GM13977 (cell line): ENCODE data around the gene AKAP17A.

ENCODE experiments used
- DNase-seq: peaks from one replicate; pipeline ENCODE4 v3.0.0; 2012; ENCODE audit warnings: low spot score
- CTCF ChIP-seq: IDR thresholded peaks from 2 replicates; pipeline ENCODE4 v1.5.1; 2012; ENCODE audit warnings: mild to moderate bottlenecking, control low read depth; ENCODE audit not compliant: insufficient read depth; ENCODE audit errors: extremely low read depth, missing control alignments
- in situ Hi-C: fragments of 300-500 bp; cut with MboI; formaldehyde crosslinking; loops from one replicate; pipeline ENCODE4 v1.12.0; 2022; ENCODE audit warnings: low sequenced_read_pairs, low pct_unique_long_range_greater_than_20kb, mixed read lengths, inconsistent platforms; ENCODE audit not compliant: unreplicated experiment

Gene AKAP17A

DNA sequence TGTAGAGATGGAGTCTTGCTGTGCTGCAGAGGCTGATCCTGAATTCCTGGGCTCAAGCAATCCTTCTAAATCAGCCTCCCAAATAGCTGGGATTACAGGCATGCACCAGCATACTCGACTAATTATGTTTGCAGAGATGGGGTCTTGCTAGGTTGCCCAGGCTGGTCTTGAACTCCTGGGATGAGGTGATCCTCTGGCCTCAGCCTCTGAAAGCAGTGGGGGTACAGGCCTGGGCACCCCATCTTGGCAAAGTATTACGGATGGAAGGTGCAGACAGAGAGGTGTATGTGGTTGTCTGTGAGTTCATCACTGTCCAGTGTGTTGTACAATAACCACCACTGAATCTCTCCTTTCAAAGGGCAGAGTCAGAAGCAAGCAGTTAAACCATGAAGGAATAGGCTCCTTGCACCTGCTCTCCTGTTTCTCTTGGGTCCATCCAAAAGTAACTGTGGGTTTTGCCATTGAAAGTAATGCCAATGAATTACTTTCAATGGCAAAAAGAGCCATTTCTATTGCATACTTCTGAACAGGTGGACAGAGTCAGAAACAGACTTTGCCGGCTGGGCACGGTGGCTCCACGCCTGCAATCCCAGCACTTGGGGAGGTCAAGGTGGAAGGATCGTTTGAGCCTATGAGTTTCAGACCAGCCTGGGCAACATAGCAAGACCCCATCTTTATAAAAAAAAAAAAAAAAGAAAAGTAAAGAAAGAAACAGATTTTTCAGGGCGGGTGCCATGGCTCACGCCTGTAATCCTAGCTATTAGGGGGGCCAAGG is 7.0 kb upstream of the AKAP17A start:
- no peak for TF ChIP-seq CTCF
- in situ Hi-C loops: no loop called here
- no peak for DNase-seq

- TF ChIP-seq CTCF: no peak
- in situ Hi-C loops: no loop called here
- peak; percentile 32 for DNase-seq
Measured at GRCh38 chrX:1587161-1587560, 4.2 kb upstream of the AKAP17A start.

DNA sequence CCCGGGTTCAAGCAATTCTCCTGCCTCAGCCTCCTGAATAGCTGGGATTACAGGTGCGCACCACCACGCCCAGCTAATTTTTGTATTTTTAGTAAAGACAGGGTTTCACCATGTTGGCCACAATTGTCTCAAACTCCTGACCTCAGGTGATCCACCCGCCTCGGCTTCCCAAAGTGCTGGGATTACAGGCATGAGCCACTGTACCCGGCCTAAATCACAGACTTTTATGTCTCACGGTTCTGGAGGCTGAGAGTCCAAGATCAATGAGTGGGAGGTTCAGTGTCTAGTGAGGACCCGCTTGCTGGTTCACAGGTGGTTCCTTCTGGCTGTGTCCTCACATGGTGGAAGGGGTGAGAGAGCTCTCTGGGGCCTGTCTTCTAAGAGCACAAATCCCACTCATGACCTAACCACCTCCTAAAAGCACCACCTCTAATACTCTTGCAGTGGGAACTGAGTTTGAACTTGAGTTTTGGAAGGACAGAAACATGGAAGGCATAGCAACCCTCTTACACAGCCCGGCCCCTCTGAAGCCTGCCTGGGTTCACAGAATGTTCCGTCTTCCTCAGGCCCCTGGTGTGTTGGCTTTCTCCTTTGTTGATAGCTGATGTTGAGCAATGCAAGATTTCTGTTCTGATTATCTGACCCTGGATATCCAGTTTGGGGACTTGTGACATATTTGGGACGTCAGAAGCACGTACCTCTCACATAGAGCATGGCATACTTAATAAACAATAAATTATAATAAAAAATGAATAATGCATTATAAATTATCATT is 1.9 kb upstream of the AKAP17A start:
- peak; percentile 4 for DNase-seq
- no peak for TF ChIP-seq CTCF
- in situ Hi-C loops: no loop called here

- no peak for TF ChIP-seq CTCF
- DNase-seq: peak; percentile 41
- in situ Hi-C loops: no loop called here
Measured at GRCh38 chrX:1591863-1592469, 562 bp downstream of the AKAP17A start.

DNA sequence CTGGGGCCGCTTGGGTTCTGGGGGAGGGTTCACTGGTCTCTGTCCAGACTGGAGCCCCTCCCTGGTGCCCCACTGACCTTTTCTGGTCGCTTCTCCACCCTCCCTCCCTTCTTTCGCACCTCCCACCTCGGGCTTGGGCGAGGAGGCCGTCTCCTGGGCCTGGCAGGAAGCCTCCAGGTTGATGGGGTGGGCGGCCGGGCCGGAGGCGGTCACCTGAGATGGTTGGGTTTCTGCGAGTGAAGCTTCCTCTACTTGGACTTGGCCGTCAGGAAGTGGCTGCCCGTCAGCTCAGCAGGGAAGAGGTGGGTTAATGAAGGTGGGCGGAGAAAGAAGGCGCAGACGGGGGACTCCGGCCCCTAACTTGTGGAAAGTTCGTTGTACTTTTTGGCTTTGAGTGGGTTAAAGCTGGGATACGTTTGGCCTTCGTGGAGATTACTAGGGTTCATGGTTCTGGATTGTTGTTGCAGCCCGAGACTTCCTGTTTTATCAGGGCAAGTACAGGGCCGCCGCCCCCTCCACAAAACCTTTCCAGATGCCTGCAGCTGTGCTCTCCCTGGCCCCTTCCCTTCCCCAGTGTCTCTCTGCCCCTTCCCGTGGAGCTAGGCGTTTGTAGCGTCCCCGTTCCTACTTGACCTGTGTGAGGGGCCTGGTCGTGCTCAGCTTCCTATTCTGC is 1.2 kb downstream of the AKAP17A start:
- no peak for TF ChIP-seq CTCF
- peak; percentile 81 for DNase-seq
- in situ Hi-C loops: no loop called here
